SK-N-SH (cell line): ENCODE data around the gene NWD2. TPM values are rescaled to one million over a fixed set of nuclear protein-coding genes. Genes with fewer than 3 reads are reported as not detected.

Experiments used
- CTCF ChIA-PET: fragments of 300-600, 350-600 bp; formaldehyde crosslinking; extraction: SDS; loops from one replicate; lab custom pipeline; 2021; lab: Yijun Ruan, JAX
- POLR2A ChIA-PET: fragments of 350-600 bp; sonication (Branson Sonifier 250); formaldehyde crosslinking; extraction: SDS; loops from one replicate; lab custom pipeline; 2020; ENCODE audit warnings: antibody characterized with exemption, inconsistent platforms; lab: Yijun Ruan, JAX
- DNase-seq: peaks from one replicate; pipeline ENCODE4 v3.0.0; 2012
- H2AFZ ChIP-seq: fragments of 200-600 bp; sonication (generic); 2 replicates; pipeline ENCODE4 v1.8.1; 2016; ENCODE audit warnings: antibody characterized with exemption, mild to moderate bottlenecking, low read depth
- H3F3A ChIP-seq: fragments of 200-600 bp; sonication (generic); replicated peaks from 2 replicates; pipeline ENCODE3; 2016; ENCODE audit warnings: antibody characterized with exemption, mild to moderate bottlenecking; ENCODE audit not compliant: insufficient read depth
- H3K27ac ChIP-seq, 2 experiments: fragments of 200-500 bp in 1 of 2; fragments of 200-600 bp in 1 of 2; sonication (Bioruptor generic) in 1 of 2; sonication (generic), shearing (Covaris generic) in 1 of 2; 2 replicates each; pipeline versions ENCODE4 v1.5.1 to v1.6.1; 2014 to 2016; ENCODE audit warnings: low read depth in 2 of 2, inconsistent platforms in 1 of 2, low read length in 1 of 2, mild to moderate bottlenecking in 1 of 2, mixed read lengths in 1 of 2
- H3K27me3 ChIP-seq: fragments of 200-600 bp; sonication (generic), shearing (Covaris generic); 2 replicates; pipeline ENCODE4 v1.6.1; 2016; ENCODE audit warnings: mixed run types; ENCODE audit not compliant: insufficient read depth
- H3K36me3 ChIP-seq, 2 experiments: fragments of 200-500 bp in 1 of 2; fragments of 200-600 bp in 1 of 2; sonication (Bioruptor generic) in 1 of 2; sonication (generic) in 1 of 2; replicated peaks in 1 of 2; 2 replicates each; pipeline versions ENCODE3 to v1.5.1; 2014 to 2016; ENCODE audit warnings: low read length in 1 of 2, mild to moderate bottlenecking in 1 of 2; ENCODE audit not compliant: insufficient read depth in 2 of 2, control insufficient read depth in 1 of 2
- H3K4me1 ChIP-seq, 2 experiments: fragments of 200-500 bp in 1 of 2; fragments of 200-600 bp in 1 of 2; sonication (Bioruptor generic) in 1 of 2; sonication (generic), shearing (Covaris generic) in 1 of 2; 2 replicates each; pipeline versions ENCODE4 v1.5.1 to v1.6.1; 2014 to 2016; ENCODE audit warnings: low read depth in 1 of 2, low read length in 1 of 2, mixed run types in 1 of 2; ENCODE audit not compliant: insufficient read depth in 2 of 2, control insufficient read depth in 1 of 2
- H3K4me2 ChIP-seq: fragments of 200-600 bp; sonication (generic), shearing (Covaris generic); 2 replicates; pipeline ENCODE4 v1.6.1; 2017; ENCODE audit warnings: mixed run types
- H3K4me3 ChIP-seq, 2 experiments: fragments of 200-500 bp in 1 of 2; fragments of 200-600 bp in 1 of 2; sonication (Bioruptor generic) in 1 of 2; sonication (generic), shearing (Covaris generic) in 1 of 2; 2 replicates each; pipeline versions ENCODE4 v1.5.1 to v1.8.1; 2014 to 2016; ENCODE audit warnings: low read depth in 2 of 2, inconsistent platforms in 1 of 2, low read length in 1 of 2, mild to moderate bottlenecking in 1 of 2, mixed read lengths in 1 of 2, moderate library complexity in 1 of 2
- H3K79me2 ChIP-seq: fragments of 200-600 bp; sonication (generic); 2 replicates; pipeline ENCODE4 v1.8.1; 2017; ENCODE audit warnings: mild to moderate bottlenecking; ENCODE audit not compliant: insufficient read depth
- H3K9ac ChIP-seq: fragments of 200-600 bp; sonication (generic); 2 replicates; pipeline ENCODE4 v1.6.1; 2017; ENCODE audit warnings: mixed run types
- H3K9me2 ChIP-seq: fragments of 200-600 bp; sonication (generic); 2 replicates; pipeline ENCODE4 v1.6.1; 2017; ENCODE audit warnings: mixed run types
- H3K9me3 ChIP-seq: fragments of 200-600 bp; sonication (generic); 2 replicates; pipeline ENCODE4 v1.6.1; 2017; ENCODE audit warnings: mixed run types, mild to moderate bottlenecking, moderate library complexity
- H4K20me1 ChIP-seq: fragments of 200-600 bp; sonication (generic); 2 replicates; pipeline ENCODE4 v1.6.1; 2017; ENCODE audit warnings: mild to moderate bottlenecking, mixed run types; ENCODE audit not compliant: insufficient read depth
- CHD2 ChIP-seq: fragments of 150-350 bp; IDR thresholded peaks from 2 replicates; pipeline ENCODE4 v1.6.1; 2018; ENCODE audit warnings: low read length; ENCODE audit not compliant: partially characterized antibody
- EP300 ChIP-seq, 2 experiments: IDR thresholded peaks; 2 replicates each; pipeline versions ENCODE4 v1.4.0 to v1.6.1; 2012; ENCODE audit warnings: borderline replicate concordance in 1 of 2, low read depth in 1 of 2, low read length in 1 of 2
- FOXJ3 ChIP-seq: sonication (generic); formaldehyde crosslinking; IDR thresholded peaks from 2 replicates; pipeline ENCODE4 v1.5.1; 2020; ENCODE audit warnings: mild to moderate bottlenecking, missing genetic modification reagents
- GABPA ChIP-seq: IDR thresholded peaks from 2 replicates; pipeline ENCODE4 v1.4.0; 2012; ENCODE audit warnings: low read depth, mild to moderate bottlenecking
- MXI1 ChIP-seq: IDR thresholded peaks from 2 replicates; pipeline ENCODE4 v1.6.1; 2012; ENCODE audit warnings: mild to moderate bottlenecking, low read depth, low read length, improper control_type of control experiment
- POLR2AphosphoS5 ChIP-seq: IDR thresholded peaks from 2 replicates; pipeline ENCODE4 v1.6.1; 2012; ENCODE audit warnings: low read depth, low read length
- RCOR1 ChIP-seq: fragments of 150-350 bp; IDR thresholded peaks from 2 replicates; pipeline ENCODE4 v1.6.1; 2017; ENCODE audit warnings: antibody characterized with exemption, low read length
- RXRA ChIP-seq: IDR thresholded peaks from 2 replicates; pipeline ENCODE4 v1.4.0; 2012; ENCODE audit warnings: low read depth, mild to moderate bottlenecking, borderline replicate concordance
- SIN3A ChIP-seq: IDR thresholded peaks from 2 replicates; pipeline ENCODE4 v1.6.1; 2012; ENCODE audit warnings: low read depth, mild to moderate bottlenecking, low read length, moderate library complexity, borderline replicate concordance
- SMC3 ChIP-seq: IDR thresholded peaks from 2 replicates; pipeline ENCODE4 v1.6.1; 2012; ENCODE audit warnings: low read depth, low read length, improper control_type of control experiment
- TCF12 ChIP-seq: IDR thresholded peaks from 2 replicates; pipeline ENCODE4 v1.4.0; 2012
- TEAD4 ChIP-seq: IDR thresholded peaks from 2 replicates; pipeline ENCODE4 v1.4.0; 2012; ENCODE audit warnings: mild to moderate bottlenecking, borderline replicate concordance; ENCODE audit not compliant: insufficient read depth
- WGBS: methylation state at CpG from one replicate; pipeline ENCODE4 v1.1.6; 2017; ENCODE audit warnings: low lambda C conversion rate; 5-methylcytosine and 5-hydroxymethylcytosine counted together
- polyA plus RNA-seq, 3 experiments: library from polyadenylated mRNA; depleted of rRNA; stranded (reverse); fragments of >200 nt; gene quantifications; 2 replicates each; pipeline ENCODE4 v1.2.3, GENCODE V29; 2012
- TF ChIP-seq, protein P1 (sequence below): IDR thresholded peaks from 2 replicates; pipeline ENCODE4 v1.6.1; 2012; ENCODE audit warnings: mild to moderate bottlenecking, low read depth, low read length, moderate library complexity
- TF ChIP-seq, protein P2 (sequence below): IDR thresholded peaks from 2 replicates; pipeline ENCODE4 v1.4.0; 2012; ENCODE audit warnings: low read depth, borderline replicate concordance
- TF ChIP-seq, protein P3 (sequence below): fragments of 150-350 bp; IDR thresholded peaks from 2 replicates; pipeline ENCODE4 v1.6.1; 2016; ENCODE audit warnings: mild to moderate bottlenecking, low read depth, low read length
- TF ChIP-seq, protein P4 (sequence below): IDR thresholded peaks from 2 replicates; pipeline ENCODE4 v1.4.0; 2012; ENCODE audit warnings: low read depth
- TF ChIP-seq, protein P5 (sequence below): IDR thresholded peaks from 2 replicates; pipeline ENCODE4 v1.4.0; 2012; ENCODE audit warnings: low read depth, borderline replicate concordance

The NWD2 gene
- polyA plus RNA-seq, 1 of the 3 experiments (the other 2 are of a cell fraction), result not detected

DNA sequence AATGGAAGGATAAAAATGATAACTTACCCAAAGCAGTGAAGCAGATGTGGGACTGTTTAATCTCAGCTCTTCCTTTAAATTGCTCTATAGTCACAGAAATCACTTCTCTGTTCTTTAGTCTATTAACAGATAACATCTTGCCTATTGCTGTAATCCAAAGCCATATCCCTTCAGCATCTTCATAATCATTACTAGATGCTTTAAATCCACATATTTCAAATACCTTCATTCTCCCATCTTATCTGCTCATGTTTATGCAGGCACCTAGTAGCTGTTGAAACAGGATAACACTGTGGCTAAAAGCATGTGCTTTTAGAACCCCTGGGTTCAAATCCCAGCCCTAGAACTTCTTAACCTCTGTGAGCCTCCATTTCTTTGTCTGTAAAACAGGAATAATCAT, 231.7 kb downstream of the NWD2 start:
- CTCF ChIA-PET, result interaction anchor here (1.4 kb wide), 1 partner anchor 86 kb away, joined by 4 read pairs; no protein-coding TSS in a partner anchor

DNA sequence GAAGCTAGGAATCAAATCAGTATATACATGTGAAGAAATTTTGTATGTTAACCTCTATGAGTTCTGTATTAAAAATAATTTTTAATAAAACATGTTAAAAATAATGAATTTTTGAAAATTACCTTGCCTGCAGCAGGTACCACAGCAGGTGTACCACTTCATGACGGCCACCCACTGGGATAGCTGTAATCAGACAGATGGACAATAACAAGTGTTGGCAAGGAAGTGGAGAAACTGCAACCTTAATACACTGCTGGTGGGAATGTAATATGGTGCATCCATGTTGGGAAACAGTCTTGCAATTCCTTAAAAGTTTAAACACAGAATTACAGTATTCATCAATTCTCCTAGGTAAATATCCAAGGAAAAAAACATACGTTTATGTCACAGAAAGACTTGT, 232.1 kb downstream of the NWD2 start:
- Histone ChIP-seq H3K9me3 (no peaks in the 10 kb centered on the region), H3K9ac (no peak overlapping the region), H3K27me3 (no peaks in the 10 kb centered on the region; the same call in 1 of the 2 replicates), H3K4me2 (no peak overlapping the region), H3K36me3 (no peaks in the 10 kb centered on the region), H4K20me1 (no peaks in the 10 kb centered on the region), H3K4me3 (no peak overlapping the region), H3F3A (no peaks in the 10 kb centered on the region), H3K27ac (no peak overlapping the region), H3K9me2 (no peaks in the 10 kb centered on the region), H2AFZ (no peak overlapping the region), H3K4me1 (no peaks in the 10 kb centered on the region), H3K79me2 (no peaks in the 10 kb centered on the region)
- no peak for DNase-seq
- ChIA-PET POLR2A (no interaction called here), CTCF (interaction anchor here (1.4 kb wide), 1 partner anchor 87 kb away, joined by 4 read pairs; no protein-coding TSS in a partner anchor)
- WGBS, result 7% methylated on average over 2 of the region's 2 CpGs
- no peak for TF ChIP-seq TCF12
- TF ChIP-seq EP300 (IDR thresholded peaks at IDR 0.05; ENCODE audit: borderline replicate concordance in 1 of 2, low read depth in 1 of 2, low read length in 1 of 2), result no peak
- TF ChIP-seq, protein P1, sequence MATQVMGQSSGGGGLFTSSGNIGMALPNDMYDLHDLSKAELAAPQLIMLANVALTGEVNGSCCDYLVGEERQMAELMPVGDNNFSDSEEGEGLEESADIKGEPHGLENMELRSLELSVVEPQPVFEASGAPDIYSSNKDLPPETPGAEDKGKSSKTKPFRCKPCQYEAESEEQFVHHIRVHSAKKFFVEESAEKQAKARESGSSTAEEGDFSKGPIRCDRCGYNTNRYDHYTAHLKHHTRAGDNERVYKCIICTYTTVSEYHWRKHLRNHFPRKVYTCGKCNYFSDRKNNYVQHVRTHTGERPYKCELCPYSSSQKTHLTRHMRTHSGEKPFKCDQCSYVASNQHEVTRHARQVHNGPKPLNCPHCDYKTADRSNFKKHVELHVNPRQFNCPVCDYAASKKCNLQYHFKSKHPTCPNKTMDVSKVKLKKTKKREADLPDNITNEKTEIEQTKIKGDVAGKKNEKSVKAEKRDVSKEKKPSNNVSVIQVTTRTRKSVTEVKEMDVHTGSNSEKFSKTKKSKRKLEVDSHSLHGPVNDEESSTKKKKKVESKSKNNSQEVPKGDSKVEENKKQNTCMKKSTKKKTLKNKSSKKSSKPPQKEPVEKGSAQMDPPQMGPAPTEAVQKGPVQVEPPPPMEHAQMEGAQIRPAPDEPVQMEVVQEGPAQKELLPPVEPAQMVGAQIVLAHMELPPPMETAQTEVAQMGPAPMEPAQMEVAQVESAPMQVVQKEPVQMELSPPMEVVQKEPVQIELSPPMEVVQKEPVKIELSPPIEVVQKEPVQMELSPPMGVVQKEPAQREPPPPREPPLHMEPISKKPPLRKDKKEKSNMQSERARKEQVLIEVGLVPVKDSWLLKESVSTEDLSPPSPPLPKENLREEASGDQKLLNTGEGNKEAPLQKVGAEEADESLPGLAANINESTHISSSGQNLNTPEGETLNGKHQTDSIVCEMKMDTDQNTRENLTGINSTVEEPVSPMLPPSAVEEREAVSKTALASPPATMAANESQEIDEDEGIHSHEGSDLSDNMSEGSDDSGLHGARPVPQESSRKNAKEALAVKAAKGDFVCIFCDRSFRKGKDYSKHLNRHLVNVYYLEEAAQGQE, result no peak
- TF ChIP-seq RXRA, result no peak
- no peak for TF ChIP-seq SIN3A
- TF ChIP-seq SMC3, result no peak
- TF ChIP-seq, protein P2, sequence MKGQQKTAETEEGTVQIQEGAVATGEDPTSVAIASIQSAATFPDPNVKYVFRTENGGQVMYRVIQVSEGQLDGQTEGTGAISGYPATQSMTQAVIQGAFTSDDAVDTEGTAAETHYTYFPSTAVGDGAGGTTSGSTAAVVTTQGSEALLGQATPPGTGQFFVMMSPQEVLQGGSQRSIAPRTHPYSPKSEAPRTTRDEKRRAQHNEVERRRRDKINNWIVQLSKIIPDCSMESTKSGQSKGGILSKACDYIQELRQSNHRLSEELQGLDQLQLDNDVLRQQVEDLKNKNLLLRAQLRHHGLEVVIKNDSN, result no peak
- TF ChIP-seq, protein P3, sequence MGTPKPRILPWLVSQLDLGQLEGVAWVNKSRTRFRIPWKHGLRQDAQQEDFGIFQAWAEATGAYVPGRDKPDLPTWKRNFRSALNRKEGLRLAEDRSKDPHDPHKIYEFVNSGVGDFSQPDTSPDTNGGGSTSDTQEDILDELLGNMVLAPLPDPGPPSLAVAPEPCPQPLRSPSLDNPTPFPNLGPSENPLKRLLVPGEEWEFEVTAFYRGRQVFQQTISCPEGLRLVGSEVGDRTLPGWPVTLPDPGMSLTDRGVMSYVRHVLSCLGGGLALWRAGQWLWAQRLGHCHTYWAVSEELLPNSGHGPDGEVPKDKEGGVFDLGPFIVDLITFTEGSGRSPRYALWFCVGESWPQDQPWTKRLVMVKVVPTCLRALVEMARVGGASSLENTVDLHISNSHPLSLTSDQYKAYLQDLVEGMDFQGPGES, result no peak
- no peak for TF ChIP-seq RCOR1
- no peak for TF ChIP-seq GABPA
- TF ChIP-seq, protein P4, sequence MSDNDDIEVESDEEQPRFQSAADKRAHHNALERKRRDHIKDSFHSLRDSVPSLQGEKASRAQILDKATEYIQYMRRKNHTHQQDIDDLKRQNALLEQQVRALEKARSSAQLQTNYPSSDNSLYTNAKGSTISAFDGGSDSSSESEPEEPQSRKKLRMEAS, result no peak

More for the DNA sequence above, 231.7 kb downstream of the NWD2 start:
- no peak for TF ChIP-seq FOXJ3
- TF ChIP-seq, protein P5, sequence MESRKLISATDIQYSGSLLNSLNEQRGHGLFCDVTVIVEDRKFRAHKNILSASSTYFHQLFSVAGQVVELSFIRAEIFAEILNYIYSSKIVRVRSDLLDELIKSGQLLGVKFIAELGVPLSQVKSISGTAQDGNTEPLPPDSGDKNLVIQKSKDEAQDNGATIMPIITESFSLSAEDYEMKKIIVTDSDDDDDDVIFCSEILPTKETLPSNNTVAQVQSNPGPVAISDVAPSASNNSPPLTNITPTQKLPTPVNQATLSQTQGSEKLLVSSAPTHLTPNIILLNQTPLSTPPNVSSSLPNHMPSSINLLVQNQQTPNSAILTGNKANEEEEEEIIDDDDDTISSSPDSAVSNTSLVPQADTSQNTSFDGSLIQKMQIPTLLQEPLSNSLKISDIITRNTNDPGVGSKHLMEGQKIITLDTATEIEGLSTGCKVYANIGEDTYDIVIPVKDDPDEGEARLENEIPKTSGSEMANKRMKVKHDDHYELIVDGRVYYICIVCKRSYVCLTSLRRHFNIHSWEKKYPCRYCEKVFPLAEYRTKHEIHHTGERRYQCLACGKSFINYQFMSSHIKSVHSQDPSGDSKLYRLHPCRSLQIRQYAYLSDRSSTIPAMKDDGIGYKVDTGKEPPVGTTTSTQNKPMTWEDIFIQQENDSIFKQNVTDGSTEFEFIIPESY, result no peak
- TF ChIP-seq POLR2AphosphoS5, result no peak
- no peak for TF ChIP-seq MXI1
- no peak for TF ChIP-seq RXRA
- no peak for TF ChIP-seq CHD2
- TF ChIP-seq TEAD4, result no peak
- TF ChIP-seq, protein P2, result no peak
- H3K9ac ChIP-seq, result no peak overlapping the region
- no peaks in the 10 kb centered on the region for H3K79me2 ChIP-seq
- H3K9me3 ChIP-seq, result no peaks in the 10 kb centered on the region
- no peaks in the 10 kb centered on the region for H3K36me3 ChIP-seq
- POLR2A ChIA-PET, result no interaction called here
- H3F3A ChIP-seq, result no peaks in the 10 kb centered on the region
- no peak overlapping the region for H3K4me3 ChIP-seq
- H3K9me2 ChIP-seq, result no peaks in the 10 kb centered on the region
- no peak overlapping the region for H3K27ac ChIP-seq
- no peak overlapping the region for H2AFZ ChIP-seq
- no peaks in the 10 kb centered on the region; the same call in 1 of the 2 replicates for H3K27me3 ChIP-seq
- no peak overlapping the region for H3K4me2 ChIP-seq
- no peaks in the 10 kb centered on the region for H4K20me1 ChIP-seq
- no peaks in the 10 kb centered on the region for H3K4me1 ChIP-seq
- DNase-seq, result no peak
